ENCODE results near the gene C2CD4A.

DNA sequence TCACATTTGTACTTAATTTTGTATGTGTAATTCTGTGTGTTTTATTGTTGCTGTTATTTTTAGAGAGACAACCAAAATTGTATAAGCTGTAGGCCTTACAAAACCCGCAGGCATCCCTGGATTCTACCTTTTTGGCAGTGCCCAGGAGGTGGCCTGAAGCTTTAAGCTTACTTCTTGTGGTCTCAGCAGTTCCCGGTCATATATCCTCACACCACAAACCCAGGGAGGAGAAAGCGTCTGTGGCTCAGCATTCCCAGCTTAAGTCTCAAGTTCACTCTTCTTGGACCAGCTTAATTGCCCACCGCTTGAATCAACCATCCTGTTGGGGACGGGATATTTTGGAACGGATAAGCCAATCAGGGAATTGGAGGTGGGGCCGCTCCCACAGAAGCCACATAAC lies 36.7 kb downstream of the C2CD4A start:
- TF ChIP-seq, protein P1, sequence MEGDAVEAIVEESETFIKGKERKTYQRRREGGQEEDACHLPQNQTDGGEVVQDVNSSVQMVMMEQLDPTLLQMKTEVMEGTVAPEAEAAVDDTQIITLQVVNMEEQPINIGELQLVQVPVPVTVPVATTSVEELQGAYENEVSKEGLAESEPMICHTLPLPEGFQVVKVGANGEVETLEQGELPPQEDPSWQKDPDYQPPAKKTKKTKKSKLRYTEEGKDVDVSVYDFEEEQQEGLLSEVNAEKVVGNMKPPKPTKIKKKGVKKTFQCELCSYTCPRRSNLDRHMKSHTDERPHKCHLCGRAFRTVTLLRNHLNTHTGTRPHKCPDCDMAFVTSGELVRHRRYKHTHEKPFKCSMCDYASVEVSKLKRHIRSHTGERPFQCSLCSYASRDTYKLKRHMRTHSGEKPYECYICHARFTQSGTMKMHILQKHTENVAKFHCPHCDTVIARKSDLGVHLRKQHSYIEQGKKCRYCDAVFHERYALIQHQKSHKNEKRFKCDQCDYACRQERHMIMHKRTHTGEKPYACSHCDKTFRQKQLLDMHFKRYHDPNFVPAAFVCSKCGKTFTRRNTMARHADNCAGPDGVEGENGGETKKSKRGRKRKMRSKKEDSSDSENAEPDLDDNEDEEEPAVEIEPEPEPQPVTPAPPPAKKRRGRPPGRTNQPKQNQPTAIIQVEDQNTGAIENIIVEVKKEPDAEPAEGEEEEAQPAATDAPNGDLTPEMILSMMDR (IDR thresholded peaks at IDR 0.05) = no peak
- no peak for TF ChIP-seq POLR2AphosphoS5 (IDR thresholded peaks at IDR 0.05)
- no peak for TF ChIP-seq EP300 (IDR thresholded peaks at IDR 0.05)
